Measurements from ENCODE around the gene USP4.

Gene USP4

GRCh38 chr3:49311283-49311682, 28.6 kb downstream of the USP4 start:
- no peak for DNase-seq (ENCODE audit: low read depth, low spot score)
- Histone ChIP-seq H3K9me3 (ENCODE audit: insufficient read depth, low read length) (no peaks in the 10 kb centered on the region), H3K9ac (ENCODE audit: insufficient read length, low read depth) (no peak overlapping the region), H3K4me1 (ENCODE audit: insufficient read depth, insufficient read length) (no peaks in the 10 kb centered on the region), H3K27me3 (ENCODE audit: insufficient read depth, insufficient read length) (no peaks in the 10 kb centered on the region), H3K36me3 (ENCODE audit: insufficient read depth, insufficient read length, low read length) (peaks cover 57% of the 10 kb centered on the region), H3K4me3 (ENCODE audit: insufficient read length, low read depth) (no peak overlapping the region)
- no peak for TF ChIP-seq YY1 (IDR thresholded peaks at IDR 0.05; ENCODE audit: insufficient read depth, insufficient read length)

- Histone ChIP-seq H3K4me1 (ENCODE audit: insufficient read depth, insufficient read length) (no peaks in the 10 kb centered on the region), H3K9me3 (ENCODE audit: insufficient read depth, low read length) (no peaks in the 10 kb centered on the region), H3K27me3 (ENCODE audit: insufficient read depth, insufficient read length) (no peaks in the 10 kb centered on the region), H3K4me3 (ENCODE audit: insufficient read length, low read depth) (no peak overlapping the region), H3K36me3 (ENCODE audit: insufficient read depth, insufficient read length, low read length) (peaks cover 57% of the 10 kb centered on the region), H3K9ac (ENCODE audit: insufficient read length, low read depth) (no peak overlapping the region)
- TF ChIP-seq YY1 (IDR thresholded peaks at IDR 0.05; ENCODE audit: insufficient read depth, insufficient read length): no peak
- no peak for TF ChIP-seq ZNF274 (IDR thresholded peaks at IDR 0.05; ENCODE audit: low read depth, low read length)
- TF ChIP-seq SUZ12 (IDR thresholded peaks at IDR 0.05; ENCODE audit: extremely low read depth, insufficient read depth, insufficient read length): no peak
- no peak for DNase-seq (ENCODE audit: low read depth, low spot score)
Measured at GRCh38 chr3:49310677-49311076, 29.2 kb downstream of the USP4 start.

- Histone ChIP-seq H3K9me3 (ENCODE audit: insufficient read depth, low read length) (no peaks in the 10 kb centered on the region), H3K9ac (ENCODE audit: insufficient read length, low read depth) (no peak overlapping the region), H3K27me3 (ENCODE audit: insufficient read depth, insufficient read length) (no peaks in the 10 kb centered on the region), H3K4me1 (ENCODE audit: insufficient read depth, insufficient read length) (no peaks in the 10 kb centered on the region), H3K4me3 (ENCODE audit: insufficient read length, low read depth) (no peak overlapping the region), H3K36me3 (ENCODE audit: insufficient read depth, insufficient read length, low read length) (peaks cover 65% of the 10 kb centered on the region)
- TF ChIP-seq SUZ12 (IDR thresholded peaks at IDR 0.05; ENCODE audit: extremely low read depth, insufficient read depth, insufficient read length) (no peak), YY1 (IDR thresholded peaks at IDR 0.05; ENCODE audit: insufficient read depth, insufficient read length) (no peak), ZNF274 (IDR thresholded peaks at IDR 0.05; ENCODE audit: low read depth, low read length) (no peak)
- DNase-seq (ENCODE audit: low read depth, low spot score): no peak
Measured at GRCh38 chr3:49305608-49306007, 34.2 kb downstream of the USP4 start.

GRCh38 chr3:49302613-49303012, 37.2 kb downstream of the USP4 start:
- Histone ChIP-seq H3K9me3 (ENCODE audit: insufficient read depth, low read length) (no peaks in the 10 kb centered on the region), H3K9ac (ENCODE audit: insufficient read length, low read depth) (no peak overlapping the region), H3K4me1 (ENCODE audit: insufficient read depth, insufficient read length) (no peaks in the 10 kb centered on the region), H3K27me3 (ENCODE audit: insufficient read depth, insufficient read length) (no peaks in the 10 kb centered on the region), H3K4me3 (ENCODE audit: insufficient read length, low read depth) (no peak overlapping the region), H3K36me3 (ENCODE audit: insufficient read depth, insufficient read length, low read length) (peaks cover 72% of the 10 kb centered on the region)
- TF ChIP-seq SUZ12 (IDR thresholded peaks at IDR 0.05; ENCODE audit: extremely low read depth, insufficient read depth, insufficient read length) (no peak), YY1 (IDR thresholded peaks at IDR 0.05; ENCODE audit: insufficient read depth, insufficient read length) (no peak), ZNF274 (IDR thresholded peaks at IDR 0.05; ENCODE audit: low read depth, low read length) (no peak)
- DNase-seq (ENCODE audit: low read depth, low spot score): no peak

- no peak for TF ChIP-seq YY1 (IDR thresholded peaks at IDR 0.05; ENCODE audit: insufficient read depth, insufficient read length)
- no peak for TF ChIP-seq ZNF274 (IDR thresholded peaks at IDR 0.05; ENCODE audit: low read depth, low read length)
- TF ChIP-seq SUZ12 (IDR thresholded peaks at IDR 0.05; ENCODE audit: extremely low read depth, insufficient read depth, insufficient read length): no peak
- Histone ChIP-seq H3K9ac (ENCODE audit: insufficient read length, low read depth) (no peak overlapping the region), H3K36me3 (ENCODE audit: insufficient read depth, insufficient read length, low read length) (peaks cover 79% of the 10 kb centered on the region), H3K4me3 (ENCODE audit: insufficient read length, low read depth) (no peak overlapping the region), H3K9me3 (ENCODE audit: insufficient read depth, low read length) (no peaks in the 10 kb centered on the region), H3K4me1 (ENCODE audit: insufficient read depth, insufficient read length) (no peaks in the 10 kb centered on the region), H3K27me3 (ENCODE audit: insufficient read depth, insufficient read length) (no peaks in the 10 kb centered on the region)
- DNase-seq (ENCODE audit: low read depth, low spot score): no peak
Measured at GRCh38 chr3:49300595-49300994, 39.3 kb downstream of the USP4 start.

GRCh38 chr3:49298511-49298910, 41.3 kb downstream of the USP4 start:
- peaks cover 81% of the 10 kb centered on the region for H3K36me3 ChIP-seq (ENCODE audit: insufficient read depth, insufficient read length, low read length)

GRCh38 chr3:49296781-49297411, 43.0 kb downstream of the USP4 start:
- Histone ChIP-seq H3K9me3 (ENCODE audit: insufficient read depth, low read length) (no peaks in the 10 kb centered on the region), H3K27me3 (ENCODE audit: insufficient read depth, insufficient read length) (no peaks in the 10 kb centered on the region), H3K36me3 (ENCODE audit: insufficient read depth, insufficient read length, low read length) (peaks cover 82% of the 10 kb centered on the region), H3K4me1 (ENCODE audit: insufficient read depth, insufficient read length) (no peaks in the 10 kb centered on the region), H3K4me3 (ENCODE audit: insufficient read length, low read depth) (no peak overlapping the region), H3K9ac (ENCODE audit: insufficient read length, low read depth) (no peak overlapping the region)
- DNase-seq (ENCODE audit: low read depth, low spot score): no peak
- TF ChIP-seq YY1 (IDR thresholded peaks at IDR 0.05; ENCODE audit: insufficient read depth, insufficient read length): no peak
- no peak for TF ChIP-seq ZNF274 (IDR thresholded peaks at IDR 0.05; ENCODE audit: low read depth, low read length)
- TF ChIP-seq SUZ12 (IDR thresholded peaks at IDR 0.05; ENCODE audit: extremely low read depth, insufficient read depth, insufficient read length): no peak

More at GRCh38 chr3:49298511-49298910, 41.3 kb downstream of the USP4 start:
- TF ChIP-seq ZNF274 (IDR thresholded peaks at IDR 0.05; ENCODE audit: low read depth, low read length): no peak
- Histone ChIP-seq H3K27me3 (ENCODE audit: insufficient read depth, insufficient read length) (no peaks in the 10 kb centered on the region), H3K4me3 (ENCODE audit: insufficient read length, low read depth) (no peak overlapping the region), H3K9me3 (ENCODE audit: insufficient read depth, low read length) (no peaks in the 10 kb centered on the region), H3K4me1 (ENCODE audit: insufficient read depth, insufficient read length) (no peaks in the 10 kb centered on the region), H3K9ac (ENCODE audit: insufficient read length, low read depth) (no peak overlapping the region)
- DNase-seq (ENCODE audit: low read depth, low spot score): no peak
